Right lobe of liver (tissue), 6 donors: Measurements from ENCODE around the gene UPK2. TPM values are rescaled to one million over a fixed set of nuclear protein-coding genes. Genes with fewer than 3 reads are reported as not detected.

ENCODE experiments used
- ATAC-seq, 4 donors: fragments of 200-7000 bp; cut with Tn5 transposase; one replicate each; pipeline ENCODE4 v1.9.1; 2020; ENCODE audit warnings: mild to moderate bottlenecking in 4 of 4, moderate library complexity in 4 of 4
- DNase-seq, 3 donors: peaks; one replicate each; pipeline ENCODE4 v3.0.0-alpha.2; 2020
- H3K27ac ChIP-seq, 3 donors: fragments of 200-600 bp; one replicate each; pipeline ENCODE4 v1.8.0; 2022
- H3K27me3 ChIP-seq, 2 donors: fragments of 200-600 bp; one replicate each; pipeline ENCODE4 v1.8.0; 2022
- H3K36me3 ChIP-seq, 4 donors: fragments of 200-600 bp; sonication (generic) in 1 of 4; one replicate each; pipeline versions ENCODE4 v1.5.1 to v1.8.0; 2017 to 2022; ENCODE audit warnings: control low read depth in 1 of 4
- H3K4me1 ChIP-seq, 4 donors: fragments of 200-600 bp; sonication (generic) in 1 of 4; one replicate each; pipeline versions ENCODE4 v1.5.1 to v1.8.0; 2017 to 2022; ENCODE audit warnings: control low read depth in 1 of 4
- H3K4me3 ChIP-seq, 3 donors: fragments of 200-600 bp; one replicate each; pipeline ENCODE4 v1.8.0; 2022
- H3K9me3 ChIP-seq, 4 donors: fragments of 200-600 bp; sonication (generic) in 1 of 4; one replicate each; pipeline versions ENCODE4 v1.5.1 to v1.8.0; 2017 to 2022; ENCODE audit warnings: control low read depth in 1 of 4
- CTCF ChIP-seq, 4 donors: fragments of 200-600 bp in 3 of 4; fragments of 450-650 bp in 1 of 4; IDR thresholded peaks; one replicate each; pipeline versions ENCODE4 v1.5.1 to v1.8.0; 2016 to 2022; ENCODE audit warnings: antibody characterized with exemption in 4 of 4, mild to moderate bottlenecking in 2 of 4
- POLR2A ChIP-seq: fragments of 450-650 bp; IDR thresholded peaks from one replicate; pipeline ENCODE4 v1.6.1; 2017; ENCODE audit warnings: antibody characterized with exemption, mild to moderate bottlenecking
- WGBS: methylation state at CpG from one replicate; pipeline ENCODE4 v1.1.6; 2018; ENCODE audit warnings: low coverage, low lambda C conversion rate; ENCODE audit not compliant: insufficient coverage; ENCODE audit errors: missing lambda C conversion rate; 5-methylcytosine and 5-hydroxymethylcytosine counted together
- intact Hi-C, 2 donors: fragments of 100-400 bp; cut with DNase I; formaldehyde crosslinking; loops; one replicate each; pipeline versions ENCODE4 v1.11.2 to v1.14.1; 2022
- total RNA-seq, 6 experiments: library from RNA; depleted of rRNA in 2 of 6; stranded (reverse); fragments of >200 nt in 2 of 6; fragmentation: NEBNext Ultra II Directional in 3 of 6; extraction: Animal tissue kit (Norgen Biotek cat#: 25700) in 3 of 6; gene quantifications; one replicate each; pipeline versions ENCODE4 v1.1.0 to v1.2.4, GENCODE V29; 2016 to 2023
- donor health status: DM: no; HTN: yes; CAD: no.
- donor health status: DM: no; HTN: no; CAD: no.
- donor health status: DM: no; HTN: no; CAD: no.
- donor health status: DM: no; HTN: yes; CAD: no.
- donor health status: DM: no; HTN: yes; CAD: no.

UPK2 gene
- total RNA-seq, 6 experiments from 2014 or later = not detected

GRCh38 chr11:118971646-118972045, 15.5 kb downstream of the UPK2 start, which contains the start of gene FOXR1:
TSS of gene FOXR1 (plus strand) at chr11:118971761. CDS start at chr11:118971932, 171 bp downstream.
- WGBS = 32% methylated on average over 8 of the region's 33 CpGs
- DNase-seq = no peak

DNA sequence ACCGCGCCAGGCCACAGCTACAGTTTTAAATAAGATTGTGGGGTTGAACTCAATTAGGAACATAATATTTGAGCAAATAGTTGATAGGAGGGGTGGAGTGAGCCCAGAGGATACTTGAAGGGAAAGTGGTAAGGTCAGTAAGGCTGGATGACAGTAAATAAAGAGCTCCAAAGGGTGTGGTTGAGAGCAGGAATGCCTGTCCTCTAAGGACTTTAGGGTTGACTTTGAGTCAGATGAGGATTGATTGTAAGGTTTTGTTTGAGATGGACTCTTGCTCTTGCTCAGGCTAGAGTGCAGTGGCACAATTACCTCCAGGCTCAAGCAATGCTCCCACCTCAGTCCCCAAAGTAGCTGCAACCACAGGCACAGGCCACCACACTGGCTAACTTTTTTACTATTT, 17.9 kb downstream of the UPK2 start:
- Histone ChIP-seq H3K27me3 (no peaks in the 10 kb centered on the region), H3K9me3 (no peaks in the 10 kb centered on the region), H3K36me3 (no peaks in the 10 kb centered on the region), H3K4me1 (no peaks in the 10 kb centered on the region), H3K27ac (no peak overlapping the region), H3K4me3 (no peak overlapping the region)
- ATAC-seq (no peak), DNase-seq (no peak)
- intact Hi-C loops = no loop called here
- TF ChIP-seq CTCF (IDR thresholded peaks at IDR 0.05) = no peak
- WGBS = 94% methylated on average over 2 of the region's 2 CpGs

More at GRCh38 chr11:118971646-118972045, 15.5 kb downstream of the UPK2 start, which contains the start of gene FOXR1:
- intact Hi-C loops = no loop called here
- Histone ChIP-seq H3K4me3 (no peak within 1 kb of the TSS), H3K27me3 (no peaks in the 10 kb centered on the region), H3K4me1 (no peaks in the 10 kb centered on the region), H3K36me3 (no peaks in the 10 kb centered on the region), H3K9me3 (no peaks in the 10 kb centered on the region), H3K27ac (no peak within 1 kb of the TSS)
- TF ChIP-seq CTCF (IDR thresholded peaks at IDR 0.05) (no peak), POLR2A (no peak)
- peak in 1 of 4 donors; percentile 21 for ATAC-seq

DNA sequence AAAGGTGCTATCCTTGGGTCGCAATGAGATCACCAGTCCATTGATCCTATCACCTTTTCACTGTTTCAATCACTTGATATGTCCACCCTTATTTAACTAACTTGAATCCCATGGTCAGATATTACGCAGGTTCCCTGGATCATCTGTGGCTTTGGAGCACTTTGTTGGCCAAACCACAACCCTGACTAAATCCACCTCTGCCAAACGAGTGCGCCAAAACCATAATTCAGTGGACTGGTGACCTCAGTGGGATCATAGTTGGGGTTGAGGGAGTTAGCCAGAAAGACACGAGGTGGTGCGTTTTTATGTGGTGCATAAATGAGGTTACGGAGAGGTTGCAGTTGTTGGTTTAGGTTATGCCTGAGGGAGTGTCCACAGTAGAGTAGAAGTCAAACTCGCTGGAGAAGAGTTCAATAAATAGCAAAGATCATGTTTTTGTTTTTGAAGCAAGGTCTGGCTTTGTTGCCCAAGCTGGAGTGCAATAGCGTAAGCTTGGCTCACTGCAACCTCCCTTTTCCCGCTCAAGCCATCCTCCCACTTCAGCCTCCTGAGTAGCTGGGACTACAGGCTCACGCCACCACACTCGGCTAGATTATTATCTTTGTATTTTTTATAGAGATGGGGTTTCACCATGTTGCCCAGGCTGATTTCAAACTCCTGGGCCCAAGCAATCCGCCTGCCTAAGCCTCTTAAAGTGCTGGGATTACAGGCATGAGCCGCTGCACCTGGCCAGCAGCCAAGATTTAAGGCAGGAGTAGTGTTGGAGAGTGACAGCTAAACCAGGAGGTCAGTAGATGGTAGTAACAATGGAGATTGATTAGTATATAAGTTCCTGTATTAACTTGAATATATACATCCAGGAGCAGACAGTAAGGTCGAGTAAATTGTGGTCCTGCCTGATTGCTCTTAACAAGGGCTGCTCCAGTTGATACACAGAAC, 19.9 kb downstream of the UPK2 start:
- DNase-seq = no peak
- H3K4me3 ChIP-seq = no peak overlapping the region
- H3K36me3 ChIP-seq = no peaks in the 10 kb centered on the region
- no peaks in the 10 kb centered on the region for H3K27me3 ChIP-seq
- H3K9me3 ChIP-seq = no peaks in the 10 kb centered on the region
- intact Hi-C loops = no loop called here
- no peaks in the 10 kb centered on the region for H3K4me1 ChIP-seq
- no peak overlapping the region for H3K27ac ChIP-seq
- no peak for TF ChIP-seq CTCF (IDR thresholded peaks at IDR 0.05)
- TF ChIP-seq POLR2A = no peak
- WGBS = 45% methylated on average over 15 of the region's 15 CpGs
- peak; percentile 66 to 83 (median 78) for ATAC-seq

DNA sequence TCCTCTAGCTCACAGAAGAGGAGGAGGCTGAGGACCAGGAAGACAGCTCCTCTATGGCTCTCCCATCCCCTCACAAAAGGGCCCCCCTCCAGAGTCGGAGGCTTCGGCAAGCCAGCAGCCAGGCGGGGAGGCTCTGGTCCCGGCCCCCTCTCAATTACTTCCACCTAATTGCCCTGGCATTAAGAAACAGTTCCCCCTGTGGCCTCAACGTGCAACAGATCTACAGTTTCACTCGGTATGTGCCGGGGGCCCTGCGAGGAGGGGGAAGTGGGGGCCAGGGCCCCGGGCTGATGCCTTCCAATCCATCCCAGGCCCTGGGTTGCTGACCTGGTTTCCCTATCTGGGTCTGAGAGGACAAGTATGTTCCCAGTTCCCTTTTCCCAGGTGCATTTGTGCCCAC, 23.3 kb downstream of the UPK2 start:
- H3K36me3 ChIP-seq = no peaks in the 10 kb centered on the region
- no CpG with 5 or more reads among the region's 9 CpGs for WGBS
- TF ChIP-seq CTCF (IDR thresholded peaks at IDR 0.05) (no peak), POLR2A (no peak)
- no peaks in the 10 kb centered on the region for H3K4me1 ChIP-seq
- no peak for ATAC-seq
- intact Hi-C loops = no loop called here
- no peak overlapping the region for H3K4me3 ChIP-seq
- no peak overlapping the region for H3K27ac ChIP-seq
- no peaks in the 10 kb centered on the region for H3K27me3 ChIP-seq
- H3K9me3 ChIP-seq = no peaks in the 10 kb centered on the region
- DNase-seq = no peak
